ENCODE measurements around the gene RNASE13. TPM values are rescaled to one million over a fixed set of nuclear protein-coding genes. Genes with fewer than 3 reads are reported as not detected.

Gene RNASE13
- not detected for polyA plus RNA-seq (ENCODE audit: low read depth in 6 of 6)

DNA sequence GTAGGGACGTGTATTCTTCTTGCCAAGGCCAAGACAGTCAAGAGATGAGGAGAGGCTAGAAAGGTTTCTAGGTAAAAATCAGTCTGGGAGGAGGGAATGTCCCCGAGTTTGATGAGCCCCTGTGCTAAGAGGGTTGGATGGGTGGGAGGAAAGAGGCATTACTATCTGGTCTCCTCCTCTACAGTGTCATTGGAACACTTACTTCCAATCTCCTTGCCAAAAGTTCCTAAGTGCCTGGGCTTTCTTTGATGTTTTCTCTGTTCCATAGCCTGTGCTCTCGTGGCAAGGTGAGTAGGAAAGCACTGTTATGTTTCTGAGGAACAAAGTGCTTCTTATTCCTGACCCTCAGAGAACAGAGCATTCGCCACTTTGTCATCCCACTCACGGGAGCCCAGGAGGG lies at the start of gene RNASE13:
Gene RNASE13 (minus strand): TSS at position 101 of the 400 bp plus-strand sequence. CDS start 519 bp downstream, outside the sequence.
- Mint-ChIP-seq H3K4me3 (peak within 1 kb of the TSS in 1 of 8 donors; percentile 42), H3K27ac (peak within 1 kb of the TSS in 2 of 6 donors; percentile 40), H3K9me3 (no peaks in the 10 kb centered on the region), H3K4me1 (no peaks in the 10 kb centered on the region), H3K36me3 (no peaks in the 10 kb centered on the region), H3K27me3 (peaks cover 0 to 32% (median 29%) of the 10 kb centered on the region in 3 donors)
- DNase-seq (no peak), ATAC-seq (ENCODE audit: low read depth in 2 of 2) (no peak)

- Mint-ChIP-seq H3K27ac (peak overlapping the region in 4 of 6 donors; percentile 18 to 92 (median 74)), H3K36me3 (no peaks in the 10 kb centered on the region), H3K4me3 (no peak overlapping the region), H3K9me3 (no peaks in the 10 kb centered on the region), H3K4me1 (peaks cover 16 to 22% (median 17%) of the 10 kb centered on the region in 3 donors), H3K27me3 (peaks cover 0 to 8% (median 6%) of the 10 kb centered on the region in 3 donors)
- ATAC-seq (ENCODE audit: low read depth in 2 of 2) = no peak
- DNase-seq = no peak
Measured at GRCh38 chr14:21084396-21084795, 49.8 kb upstream of the RNASE13 start.

DNA sequence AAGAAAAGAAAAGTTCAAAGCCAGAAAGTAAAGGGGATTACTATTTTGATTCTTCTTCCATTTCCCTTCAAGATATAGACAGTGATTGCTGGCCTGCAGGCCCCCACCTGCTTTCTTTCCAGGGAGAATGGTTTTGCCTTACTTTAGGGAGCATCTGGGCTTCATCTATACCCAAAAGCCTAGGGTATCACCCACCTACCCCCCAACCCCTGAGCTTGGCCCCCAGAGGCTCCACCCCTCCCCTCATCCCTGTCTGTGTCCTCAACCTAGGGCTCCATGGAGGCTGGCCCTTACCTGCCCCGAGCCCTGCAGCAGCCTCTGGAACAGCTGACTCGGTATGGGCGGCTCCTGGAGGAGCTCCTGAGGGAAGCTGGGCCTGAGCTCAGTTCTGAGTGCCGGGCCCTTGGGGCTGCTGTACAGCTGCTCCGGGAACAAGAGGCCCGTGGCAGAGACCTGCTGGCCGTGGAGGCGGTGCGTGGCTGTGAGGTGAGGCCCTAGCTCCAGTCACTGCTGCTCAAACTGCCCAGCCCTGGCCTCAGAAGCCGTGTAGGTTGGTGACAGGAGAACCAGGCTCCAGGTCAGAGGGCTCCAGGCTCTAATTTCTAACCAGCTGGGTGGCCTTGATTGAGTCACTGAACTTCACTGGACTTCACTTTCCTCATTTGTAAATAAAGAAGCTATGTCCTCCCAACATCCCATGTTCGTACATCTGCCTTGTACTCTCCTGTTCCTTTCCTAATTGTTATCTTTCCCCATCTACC lies 49.1 kb upstream of the RNASE13 start:
- Mint-ChIP-seq H3K36me3 (no peaks in the 10 kb centered on the region), H3K9me3 (no peaks in the 10 kb centered on the region), H3K27me3 (peaks cover 0 to 8% (median 6%) of the 10 kb centered on the region in 3 donors), H3K4me1 (peaks cover 16 to 19% (median 17%) of the 10 kb centered on the region in 3 donors), H3K4me3 (peak overlapping the region in 1 of 8 donors; percentile 74), H3K27ac (peak overlapping the region in 4 of 6 donors; percentile 18 to 92 (median 74))
- ATAC-seq (ENCODE audit: low read depth in 2 of 2) (no peak), DNase-seq (no peak)

GRCh38 chr14:21081521-21082142 lies 47.0 kb upstream of the RNASE13 start:
- Mint-ChIP-seq H3K4me1 (peaks cover 3 to 9% (median 8%) of the 10 kb centered on the region in 3 donors), H3K27ac (no peak overlapping the region), H3K4me3 (no peak overlapping the region), H3K36me3 (no peaks in the 10 kb centered on the region), H3K27me3 (peaks cover 0 to 8% (median 6%) of the 10 kb centered on the region in 3 donors), H3K9me3 (no peaks in the 10 kb centered on the region)
- no peak for ATAC-seq (ENCODE audit: low read depth in 2 of 2)
- DNase-seq = no peak

DNA sequence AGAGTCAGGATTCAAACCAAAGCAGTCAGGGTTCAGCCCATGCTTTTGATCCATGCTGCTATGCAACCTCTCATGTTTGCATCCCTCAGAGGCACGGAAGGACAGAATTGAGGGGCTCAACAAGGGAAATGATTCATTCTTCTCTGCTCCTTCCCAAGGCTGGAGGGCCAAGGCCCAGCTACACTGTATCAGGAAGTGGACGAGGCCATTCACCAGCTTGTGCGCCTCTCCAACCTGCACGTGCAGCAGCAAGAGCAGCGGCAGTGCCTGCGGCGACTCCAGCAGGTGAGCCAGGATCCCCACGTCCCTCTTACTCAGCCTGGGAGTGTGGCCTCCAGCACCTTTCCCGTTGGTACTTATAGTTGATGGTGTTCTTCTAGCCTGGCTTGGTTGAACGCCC lies 44.1 kb upstream of the RNASE13 start:
- Mint-ChIP-seq H3K4me1 (peaks cover 0 to 6% (median 5%) of the 10 kb centered on the region in 3 donors), H3K36me3 (no peaks in the 10 kb centered on the region), H3K9me3 (no peaks in the 10 kb centered on the region), H3K4me3 (no peak overlapping the region), H3K27me3 (peaks cover 0 to 10% (median 0%) of the 10 kb centered on the region in 3 donors), H3K27ac (no peak overlapping the region)
- DNase-seq (no peak), ATAC-seq (ENCODE audit: low read depth in 2 of 2) (no peak)

DNA sequence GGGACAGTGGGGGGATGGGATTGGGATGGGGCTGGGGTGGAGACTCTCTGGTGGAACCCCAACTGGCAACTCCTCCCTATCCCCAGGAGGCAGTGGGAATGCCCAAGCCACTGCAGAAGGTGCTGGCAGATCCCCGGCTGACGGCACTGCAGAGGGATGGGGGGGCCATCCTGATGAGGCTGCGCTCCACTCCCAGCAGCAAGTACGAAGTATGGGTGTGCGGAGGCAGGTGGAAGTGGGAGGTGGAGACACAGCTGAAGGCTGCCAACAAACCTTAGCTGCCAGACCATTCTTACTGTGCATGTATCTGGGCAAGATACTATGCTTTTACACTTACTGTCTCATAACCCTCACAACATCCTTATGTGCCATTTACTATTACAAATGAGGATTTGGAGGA lies 43.7 kb upstream of the RNASE13 start:
- no peaks in the 10 kb centered on the region for H3K36me3 Mint-ChIP-seq
- peaks cover 0 to 14% (median 4%) of the 10 kb centered on the region in 3 donors for H3K27me3 Mint-ChIP-seq
- H3K9me3 Mint-ChIP-seq = no peaks in the 10 kb centered on the region
- no peak overlapping the region for H3K4me3 Mint-ChIP-seq
- DNase-seq (no peak), ATAC-seq (ENCODE audit: low read depth in 2 of 2) (no peak)
- peak overlapping the region in 1 of 6 donors; percentile 82 for H3K27ac Mint-ChIP-seq
- H3K4me1 Mint-ChIP-seq = peaks cover 3 to 6% (median 5%) of the 10 kb centered on the region in 3 donors

DNA sequence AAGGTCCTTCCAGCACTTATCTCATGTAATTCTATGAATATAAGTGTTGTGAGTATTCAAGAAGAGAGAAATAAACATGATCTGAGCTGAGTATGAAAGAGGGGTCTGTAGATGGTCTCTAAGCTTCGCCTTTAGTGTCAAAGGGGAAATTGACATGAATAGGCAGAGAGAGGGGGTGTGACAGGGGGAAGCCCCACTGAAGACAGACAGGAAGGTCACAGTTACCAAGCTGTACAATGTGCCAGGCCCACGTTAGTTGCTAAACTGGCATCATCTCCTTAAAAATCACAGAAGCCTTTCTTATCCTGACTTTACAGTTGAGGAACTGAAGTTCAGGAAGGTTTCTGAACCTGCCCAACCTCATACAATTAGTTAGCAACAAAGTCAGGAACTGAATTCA lies 43.1 kb upstream of the RNASE13 start:
- H3K4me1 Mint-ChIP-seq = peaks cover 4 to 6% (median 6%) of the 10 kb centered on the region in 3 donors
- H3K27me3 Mint-ChIP-seq = peaks cover 0 to 18% (median 7%) of the 10 kb centered on the region in 3 donors
- DNase-seq (no peak), ATAC-seq (ENCODE audit: low read depth in 2 of 2) (peak; percentile 39 to 49)
- H3K9me3 Mint-ChIP-seq = no peaks in the 10 kb centered on the region
- H3K4me3 Mint-ChIP-seq = peak overlapping the region in 1 of 8 donors; percentile 8
- H3K36me3 Mint-ChIP-seq = no peaks in the 10 kb centered on the region
- no peak overlapping the region for H3K27ac Mint-ChIP-seq

GRCh38 chr14:21075719-21076437 lies 41.3 kb upstream of the RNASE13 start:
- ATAC-seq (ENCODE audit: low read depth in 2 of 2) (no peak), DNase-seq (no peak)
- Mint-ChIP-seq H3K9me3 (no peaks in the 10 kb centered on the region), H3K36me3 (no peaks in the 10 kb centered on the region), H3K27me3 (peaks cover 0 to 21% (median 18%) of the 10 kb centered on the region in 3 donors), H3K27ac (no peak overlapping the region), H3K4me3 (peak overlapping the region in 1 of 8 donors; percentile 1), H3K4me1 (peaks cover 19 to 24% (median 22%) of the 10 kb centered on the region in 3 donors)

DNA sequence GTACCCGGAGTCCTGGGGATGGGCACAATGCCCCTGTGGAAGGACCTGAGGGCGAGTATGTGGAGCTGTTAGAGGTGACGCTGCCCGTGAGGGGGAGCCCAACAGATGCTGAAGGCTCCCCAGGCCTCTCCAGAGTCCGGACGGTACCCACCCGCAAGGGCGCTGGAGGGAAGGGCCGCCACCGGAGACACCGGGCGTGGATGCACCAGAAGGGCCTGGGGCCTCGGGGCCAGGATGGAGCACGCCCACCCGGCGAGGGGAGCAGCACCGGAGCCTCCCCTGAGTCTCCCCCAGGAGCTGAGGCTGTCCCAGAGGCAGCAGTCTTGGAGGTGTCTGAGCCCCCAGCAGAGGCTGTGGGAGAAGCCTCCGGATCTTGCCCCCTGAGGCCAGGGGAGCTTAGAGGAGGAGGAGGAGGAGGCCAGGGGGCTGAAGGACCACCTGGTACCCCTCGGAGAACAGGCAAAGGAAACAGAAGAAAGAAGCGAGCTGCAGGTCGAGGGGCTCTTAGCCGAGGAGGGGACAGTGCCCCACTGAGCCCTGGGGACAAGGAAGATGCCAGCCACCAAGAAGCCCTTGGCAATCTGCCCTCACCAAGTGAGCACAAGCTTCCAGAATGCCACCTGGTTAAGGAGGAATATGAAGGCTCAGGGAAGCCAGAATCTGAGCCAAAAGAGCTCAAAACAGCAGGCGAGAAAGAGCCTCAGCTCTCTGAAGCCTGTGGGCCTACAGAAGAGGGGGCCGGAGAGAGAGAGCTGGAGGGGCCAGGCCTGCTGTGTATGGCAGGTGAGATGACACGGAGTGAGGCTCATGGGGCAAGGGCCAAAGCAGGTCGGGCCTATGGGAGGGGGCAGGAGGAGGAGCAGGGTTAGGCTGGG lies 40.0 kb upstream of the RNASE13 start:
- no peaks in the 10 kb centered on the region for H3K36me3 Mint-ChIP-seq
- ATAC-seq (ENCODE audit: low read depth in 2 of 2) (no peak), DNase-seq (no peak)
- no peak overlapping the region for H3K4me3 Mint-ChIP-seq
- peaks cover 28 to 32% (median 30%) of the 10 kb centered on the region in 3 donors for H3K4me1 Mint-ChIP-seq
- no peaks in the 10 kb centered on the region for H3K9me3 Mint-ChIP-seq
- no peak overlapping the region for H3K27ac Mint-ChIP-seq
- H3K27me3 Mint-ChIP-seq = peaks cover 0 to 27% (median 14%) of the 10 kb centered on the region in 3 donors

- no peaks in the 10 kb centered on the region for H3K36me3 Mint-ChIP-seq
- peak overlapping the region in 4 of 8 donors; percentile 3 to 59 (median 30) for H3K4me3 Mint-ChIP-seq
- DNase-seq (no peak), ATAC-seq (ENCODE audit: low read depth in 2 of 2) (no peak)
- peaks cover 36 to 39% (median 37%) of the 10 kb centered on the region in 3 donors for H3K4me1 Mint-ChIP-seq
- peaks cover 0 to 35% (median 21%) of the 10 kb centered on the region in 3 donors for H3K27me3 Mint-ChIP-seq
- peak overlapping the region in 1 of 6 donors; percentile 63 for H3K27ac Mint-ChIP-seq
- H3K9me3 Mint-ChIP-seq = no peaks in the 10 kb centered on the region
Measured at GRCh38 chr14:21073921-21074320, 39.3 kb upstream of the RNASE13 start.

DNA sequence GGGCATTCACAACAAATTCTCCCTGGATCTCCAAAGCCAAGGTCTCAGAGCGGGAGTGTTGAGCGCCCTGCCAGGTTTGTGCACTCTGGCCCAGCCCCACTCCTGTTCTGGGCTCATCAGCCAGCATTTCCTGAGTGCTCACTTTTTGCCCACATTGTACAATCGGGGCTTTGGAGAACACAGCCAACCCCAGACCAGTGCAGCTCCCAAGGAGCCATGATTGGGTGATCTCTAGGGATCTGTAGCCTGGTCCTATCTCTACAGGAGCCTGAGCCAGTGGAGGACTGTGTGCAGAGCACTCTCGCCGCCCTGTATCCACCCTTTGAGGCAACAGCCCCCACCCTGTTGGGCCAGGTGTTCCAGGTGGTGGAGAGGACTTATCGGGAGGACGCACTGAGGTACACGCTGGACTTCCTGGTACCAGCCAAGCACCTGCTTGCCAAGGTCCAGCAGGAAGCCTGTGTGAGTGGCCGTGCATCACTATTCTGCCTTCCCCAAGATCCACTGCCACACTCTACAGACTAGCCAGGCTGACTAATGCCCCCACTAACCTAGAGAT lies 38.3 kb upstream of the RNASE13 start:
- peaks cover 4 to 44% (median 29%) of the 10 kb centered on the region in 3 donors for H3K27me3 Mint-ChIP-seq
- DNase-seq (no peak), ATAC-seq (ENCODE audit: low read depth in 2 of 2) (no peak)
- H3K27ac Mint-ChIP-seq = peak overlapping the region in 1 of 6 donors; percentile 83
- no peaks in the 10 kb centered on the region for H3K36me3 Mint-ChIP-seq
- no peaks in the 10 kb centered on the region for H3K9me3 Mint-ChIP-seq
- H3K4me3 Mint-ChIP-seq = peak overlapping the region in 6 of 8 donors; percentile 85 to 95 (median 92)
- H3K4me1 Mint-ChIP-seq = peaks cover 42 to 44% (median 42%) of the 10 kb centered on the region in 3 donors

DNA sequence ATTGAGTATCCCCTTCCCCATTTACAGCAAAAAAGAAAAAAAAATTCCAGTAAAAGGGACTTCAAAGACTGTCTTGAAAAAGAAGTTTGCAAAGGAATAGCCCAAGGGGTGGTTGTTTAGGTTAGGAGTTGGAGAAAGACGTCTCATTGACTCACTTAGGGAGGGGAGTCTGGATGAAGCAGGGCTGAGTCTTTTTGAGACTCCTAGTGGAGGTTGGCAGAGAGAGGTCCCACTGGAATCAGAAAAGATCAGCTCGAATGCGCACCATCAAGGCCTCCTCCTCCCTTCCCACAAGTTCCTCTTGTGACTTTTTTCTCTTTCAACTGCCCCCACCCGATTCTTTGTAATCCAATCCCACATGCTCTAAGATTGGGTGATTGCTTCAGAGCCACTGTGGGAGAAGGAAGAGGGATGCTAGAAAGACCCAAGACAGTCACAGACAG lies 37.4 kb upstream of the RNASE13 start:
- Mint-ChIP-seq H3K4me3 (peak overlapping the region in 7 of 8 donors; percentile 85 to 95 (median 91)), H3K27ac (peak overlapping the region in 1 of 6 donors; percentile 83), H3K4me1 (peaks cover 39 to 42% (median 39%) of the 10 kb centered on the region in 3 donors), H3K9me3 (no peaks in the 10 kb centered on the region), H3K36me3 (no peaks in the 10 kb centered on the region), H3K27me3 (peaks cover 4 to 44% (median 29%) of the 10 kb centered on the region in 3 donors)
- DNase-seq (no peak), ATAC-seq (ENCODE audit: low read depth in 2 of 2) (no peak)

Measured in naive B cell (primary cell).